Measurements from ENCODE around the gene CPZ. TPM values are rescaled to one million over a fixed set of nuclear protein-coding genes. Genes with fewer than 3 reads are reported as not detected.

CPZ gene
- polyA plus RNA-seq, 1 donor (not counting 4 experiments of a cell fraction or from before 2014, with no cell fraction given): not detected

GRCh38 chr4:8597791-8598190 lies 5.2 kb downstream of the CPZ start:
- Histone ChIP-seq H3K4me2 (ENCODE audit: control insufficient read depth, extremely low read depth, insufficient read depth, low read depth, low read length) (no peak overlapping the region), H3K36me3 (ENCODE audit: control insufficient read depth in 2 of 2, extremely low read depth in 1 of 2, insufficient read depth in 2 of 2, low read length in 2 of 2) (no peaks in the 10 kb centered on the region), H3K9ac (ENCODE audit: control insufficient read depth, extremely low read depth, insufficient read depth, low read length) (no peak overlapping the region), H3K27me3 (ENCODE audit: control insufficient read depth, extremely low read depth, insufficient read depth, low read length) (peaks cover 15% of the 10 kb centered on the region), H4K20me1 (ENCODE audit: control insufficient read depth, extremely low read depth, insufficient read depth, low read length) (no peaks in the 10 kb centered on the region), H3K9me3 (ENCODE audit: control insufficient read depth, low read depth, low read length) (no peaks in the 10 kb centered on the region), H3K4me1 (ENCODE audit: control insufficient read depth, extremely low read depth, insufficient read depth, low read length) (no peaks in the 10 kb centered on the region), H2AFZ (ENCODE audit: control insufficient read depth, low read length) (no peak overlapping the region), H3K4me3 (ENCODE audit: control insufficient read depth in 2 of 3, extremely low read depth in 1 of 3, insufficient read depth in 2 of 3, low read depth in 1 of 3, low read length in 3 of 3) (no peak overlapping the region), H3K9me1 (ENCODE audit: control insufficient read depth, extremely low read depth, insufficient read depth, low read length) (no peaks in the 10 kb centered on the region), H3K27ac (ENCODE audit: control insufficient read depth, insufficient read depth, low read length) (no peak overlapping the region), H3K79me2 (ENCODE audit: control insufficient read depth, insufficient read depth, low read length) (no peaks in the 10 kb centered on the region)
- no peak for TF ChIP-seq CTCF (optimal IDR thresholded peaks at IDR 0.05 in 1 of 3, IDR thresholded peaks at IDR 0.05 in 1 of 3, conservative IDR thresholded peaks at IDR 0.05 in 1 of 3; ENCODE audit: extremely low read depth in 1 of 3, insufficient read depth in 2 of 3, low read length in 3 of 3)
- TF ChIP-seq EZH2 (IDR thresholded peaks at IDR 0.05; ENCODE audit: low read length): no peak
- dilution Hi-C loops (cut with MboI; ENCODE audit: extremely low pct_ligation_motif_present, low sequenced_read_pairs): no loop called here
- DNase-seq (ENCODE audit: low read depth, low spot score) (no peak), FAIRE-seq (no peak)

- H3K36me3 ChIP-seq (ENCODE audit: control insufficient read depth in 2 of 2, extremely low read depth in 1 of 2, insufficient read depth in 2 of 2, low read length in 2 of 2): no peaks in the 10 kb centered on the region
- DNase-seq (ENCODE audit: low read depth, low spot score) (no peak), FAIRE-seq (no peak)
- dilution Hi-C loops (cut with MboI; ENCODE audit: extremely low pct_ligation_motif_present, low sequenced_read_pairs): no loop called here
- H3K9ac ChIP-seq (ENCODE audit: control insufficient read depth, extremely low read depth, insufficient read depth, low read length): no peak overlapping the region
- H3K4me2 ChIP-seq (ENCODE audit: control insufficient read depth, extremely low read depth, insufficient read depth, low read depth, low read length): no peak overlapping the region
- H4K20me1 ChIP-seq (ENCODE audit: control insufficient read depth, extremely low read depth, insufficient read depth, low read length): no peaks in the 10 kb centered on the region
- H3K79me2 ChIP-seq (ENCODE audit: control insufficient read depth, insufficient read depth, low read length): no peaks in the 10 kb centered on the region
- H2AFZ ChIP-seq (ENCODE audit: control insufficient read depth, low read length): no peak overlapping the region
- no peak overlapping the region for H3K4me3 ChIP-seq (ENCODE audit: control insufficient read depth in 2 of 3, extremely low read depth in 1 of 3, insufficient read depth in 2 of 3, low read depth in 1 of 3, low read length in 3 of 3)
- H3K9me1 ChIP-seq (ENCODE audit: control insufficient read depth, extremely low read depth, insufficient read depth, low read length): no peaks in the 10 kb centered on the region
- no peak for TF ChIP-seq EZH2 (IDR thresholded peaks at IDR 0.05; ENCODE audit: low read length)
- peaks cover 7% of the 10 kb centered on the region for H3K27me3 ChIP-seq (ENCODE audit: control insufficient read depth, extremely low read depth, insufficient read depth, low read length)
- no peaks in the 10 kb centered on the region for H3K9me3 ChIP-seq (ENCODE audit: control insufficient read depth, low read depth, low read length)
- H3K27ac ChIP-seq (ENCODE audit: control insufficient read depth, insufficient read depth, low read length): no peak overlapping the region
- H3K4me1 ChIP-seq (ENCODE audit: control insufficient read depth, extremely low read depth, insufficient read depth, low read length): no peaks in the 10 kb centered on the region
Measured at GRCh38 chr4:8598391-8599090, 6.0 kb downstream of the CPZ start.

- TF ChIP-seq CTCF (optimal IDR thresholded peaks at IDR 0.05 in 1 of 3, IDR thresholded peaks at IDR 0.05 in 1 of 3, conservative IDR thresholded peaks at IDR 0.05 in 1 of 3; ENCODE audit: extremely low read depth in 1 of 3, insufficient read depth in 2 of 3, low read length in 3 of 3): no peak
- no peak for TF ChIP-seq EZH2 (IDR thresholded peaks at IDR 0.05; ENCODE audit: low read length)
- Histone ChIP-seq H3K4me2 (ENCODE audit: control insufficient read depth, extremely low read depth, insufficient read depth, low read depth, low read length) (no peak overlapping the region), H3K4me1 (ENCODE audit: control insufficient read depth, extremely low read depth, insufficient read depth, low read length) (no peaks in the 10 kb centered on the region), H3K9ac (ENCODE audit: control insufficient read depth, extremely low read depth, insufficient read depth, low read length) (no peak overlapping the region), H3K9me3 (ENCODE audit: control insufficient read depth, low read depth, low read length) (no peaks in the 10 kb centered on the region), H3K79me2 (ENCODE audit: control insufficient read depth, insufficient read depth, low read length) (no peaks in the 10 kb centered on the region), H3K9me1 (ENCODE audit: control insufficient read depth, extremely low read depth, insufficient read depth, low read length) (no peaks in the 10 kb centered on the region), H3K36me3 (ENCODE audit: control insufficient read depth in 2 of 2, extremely low read depth in 1 of 2, insufficient read depth in 2 of 2, low read length in 2 of 2) (no peaks in the 10 kb centered on the region), H4K20me1 (ENCODE audit: control insufficient read depth, extremely low read depth, insufficient read depth, low read length) (no peaks in the 10 kb centered on the region), H3K4me3 (ENCODE audit: control insufficient read depth in 2 of 3, extremely low read depth in 1 of 3, insufficient read depth in 2 of 3, low read depth in 1 of 3, low read length in 3 of 3) (no peak overlapping the region), H3K27ac (ENCODE audit: control insufficient read depth, insufficient read depth, low read length) (no peak overlapping the region), H2AFZ (ENCODE audit: control insufficient read depth, low read length) (no peak overlapping the region), H3K27me3 (ENCODE audit: control insufficient read depth, extremely low read depth, insufficient read depth, low read length) (peaks cover 2% of the 10 kb centered on the region)
- DNase-seq (ENCODE audit: low read depth, low spot score): no peak
- FAIRE-seq: no peak
- dilution Hi-C loops (cut with MboI; ENCODE audit: extremely low pct_ligation_motif_present, low sequenced_read_pairs): no loop called here
Measured at GRCh38 chr4:8599091-8599460, 6.5 kb downstream of the CPZ start.
